ENCODE results near the gene COX17. TPM values are rescaled to one million over a fixed set of nuclear protein-coding genes. Genes with fewer than 3 reads are reported as not detected.
A peak's percentile ranks its signal among the peaks of the same experiment; 100 is the strongest.

COX17 gene
- total RNA-seq, 2 donors from 2014 or later, result 54.1 to 73.7 TPM

DNA sequence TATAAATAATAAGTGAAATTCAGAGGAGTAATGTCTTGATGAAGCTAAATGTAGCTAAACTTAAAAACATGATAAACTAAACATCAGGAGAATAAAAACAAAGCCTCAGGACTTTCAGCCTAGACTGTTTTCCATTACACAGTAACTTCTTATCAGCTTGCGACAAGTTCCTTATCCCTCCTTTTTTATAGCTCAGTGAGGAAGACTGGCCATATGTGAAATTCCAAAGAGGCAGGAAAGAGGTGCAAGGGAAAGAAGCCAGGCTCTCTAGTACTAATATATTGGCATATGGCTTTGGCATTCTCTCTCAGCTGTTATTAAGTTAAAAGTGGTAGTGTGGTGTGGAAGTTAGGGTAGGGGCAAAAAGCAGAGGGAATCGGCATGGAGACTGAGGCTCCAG lies 4.4 kb downstream of the COX17 start:
- peaks cover 4% of the 10 kb centered on the region for H3K4me1 ChIP-seq (ENCODE audit: control insufficient read depth, insufficient read depth, low read length)
- no peak overlapping the region for H3K4me3 ChIP-seq (ENCODE audit: low read length)
- no peak overlapping the region for H3K4me3 Mint-ChIP-seq
- TF ChIP-seq, protein P1, sequence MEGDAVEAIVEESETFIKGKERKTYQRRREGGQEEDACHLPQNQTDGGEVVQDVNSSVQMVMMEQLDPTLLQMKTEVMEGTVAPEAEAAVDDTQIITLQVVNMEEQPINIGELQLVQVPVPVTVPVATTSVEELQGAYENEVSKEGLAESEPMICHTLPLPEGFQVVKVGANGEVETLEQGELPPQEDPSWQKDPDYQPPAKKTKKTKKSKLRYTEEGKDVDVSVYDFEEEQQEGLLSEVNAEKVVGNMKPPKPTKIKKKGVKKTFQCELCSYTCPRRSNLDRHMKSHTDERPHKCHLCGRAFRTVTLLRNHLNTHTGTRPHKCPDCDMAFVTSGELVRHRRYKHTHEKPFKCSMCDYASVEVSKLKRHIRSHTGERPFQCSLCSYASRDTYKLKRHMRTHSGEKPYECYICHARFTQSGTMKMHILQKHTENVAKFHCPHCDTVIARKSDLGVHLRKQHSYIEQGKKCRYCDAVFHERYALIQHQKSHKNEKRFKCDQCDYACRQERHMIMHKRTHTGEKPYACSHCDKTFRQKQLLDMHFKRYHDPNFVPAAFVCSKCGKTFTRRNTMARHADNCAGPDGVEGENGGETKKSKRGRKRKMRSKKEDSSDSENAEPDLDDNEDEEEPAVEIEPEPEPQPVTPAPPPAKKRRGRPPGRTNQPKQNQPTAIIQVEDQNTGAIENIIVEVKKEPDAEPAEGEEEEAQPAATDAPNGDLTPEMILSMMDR (conservative IDR thresholded peaks at IDR 0.05), result no peak
- peaks cover 6% of the 10 kb centered on the region for H3K9me3 Mint-ChIP-seq
- WGBS, 2 experiments (ENCODE audit: insufficient coverage in 1 of 2, insufficient read length in 1 of 2), result 100% methylated on average over 2 of the region's 2 CpGs; no CpG with 5 or more reads in 1 of the 2 experiments
- H3K27me3 Mint-ChIP-seq (ENCODE audit: insufficient read depth), result no peaks in the 10 kb centered on the region
- no peak overlapping the region for H3K27ac Mint-ChIP-seq
- no peak overlapping the region for H3K27ac ChIP-seq (ENCODE audit: low read depth, low read length)
- no peak overlapping the region for H3K9ac ChIP-seq (ENCODE audit: extremely low read depth, low read length, poor library complexity, severe bottlenecking)
- no peaks in the 10 kb centered on the region for H3K27me3 ChIP-seq (ENCODE audit: control insufficient read depth, insufficient read depth, low read length, poor library complexity, severe bottlenecking)
- peaks cover 65% of the 10 kb centered on the region for H3K36me3 ChIP-seq (ENCODE audit: control insufficient read depth, insufficient read depth, low read length)
- peaks cover 32% of the 10 kb centered on the region for H3K4me1 Mint-ChIP-seq
- H3K9me3 ChIP-seq (ENCODE audit: control insufficient read depth, low read length), result peaks cover 12% of the 10 kb centered on the region
- DNase-seq, result no peak
- peaks cover 54% of the 10 kb centered on the region for H3K36me3 Mint-ChIP-seq (ENCODE audit: low read depth)

DNA sequence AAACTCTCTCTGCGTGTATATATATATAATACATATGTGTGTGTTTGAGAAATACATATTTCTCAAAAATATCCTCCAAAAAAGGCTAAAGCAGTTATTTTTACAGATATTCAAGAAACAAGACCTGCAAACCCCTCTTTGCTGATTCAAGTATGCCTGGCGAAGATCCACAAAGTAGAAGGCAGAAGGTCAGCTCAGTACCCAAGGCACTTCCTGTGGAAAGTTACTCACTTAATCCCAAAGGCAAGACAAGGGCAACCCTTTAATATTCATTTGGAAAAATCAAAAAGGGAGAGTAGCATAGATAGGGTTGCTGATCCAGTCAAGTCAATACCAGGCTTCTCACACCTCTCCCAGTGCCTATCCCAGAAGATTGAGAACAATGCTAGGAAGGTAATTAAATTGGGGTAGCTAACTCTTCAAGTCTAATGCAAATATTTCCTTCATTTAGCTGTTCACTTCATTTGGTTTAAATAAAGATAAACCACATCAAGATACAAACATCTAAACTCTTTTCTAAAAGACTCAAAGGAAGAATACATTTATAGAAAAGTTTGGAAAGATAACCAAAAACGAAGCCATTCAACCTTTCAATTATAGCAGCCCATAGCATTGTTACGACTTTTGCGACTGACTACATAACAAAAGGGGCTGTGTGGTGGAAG lies 7.2 kb downstream of the COX17 start:
- Histone ChIP-seq H3K4me1 (ENCODE audit: control insufficient read depth, insufficient read depth, low read length) (peaks cover 4% of the 10 kb centered on the region), H3K27ac (ENCODE audit: low read depth, low read length) (no peak overlapping the region), H3K27me3 (ENCODE audit: control insufficient read depth, insufficient read depth, low read length, poor library complexity, severe bottlenecking) (no peaks in the 10 kb centered on the region), H3K9ac (ENCODE audit: extremely low read depth, low read length, poor library complexity, severe bottlenecking) (no peak overlapping the region), H3K9me3 (ENCODE audit: control insufficient read depth, low read length) (peaks cover 9% of the 10 kb centered on the region), H3K4me3 (ENCODE audit: low read length) (peak overlapping the region; percentile 23), H3K36me3 (ENCODE audit: control insufficient read depth, insufficient read depth, low read length) (peaks cover 70% of the 10 kb centered on the region)
- H3K36me3 Mint-ChIP-seq (ENCODE audit: low read depth), result peaks cover 47% of the 10 kb centered on the region
- H3K27me3 Mint-ChIP-seq (ENCODE audit: insufficient read depth), result no peaks in the 10 kb centered on the region
- H3K27ac Mint-ChIP-seq, result no peak overlapping the region
- H3K4me1 Mint-ChIP-seq, result peaks cover 14% of the 10 kb centered on the region
- peaks cover 6% of the 10 kb centered on the region for H3K9me3 Mint-ChIP-seq
- DNase-seq, result no peak
- H3K4me3 Mint-ChIP-seq, result no peak overlapping the region
- WGBS, 2 experiments (ENCODE audit: insufficient coverage in 1 of 2, insufficient read length in 1 of 2), result 99 to 100% methylated on average over 1 to 4 of the region's 5 CpGs
- TF ChIP-seq, protein P1 (conservative IDR thresholded peaks at IDR 0.05), result no peak

DNA sequence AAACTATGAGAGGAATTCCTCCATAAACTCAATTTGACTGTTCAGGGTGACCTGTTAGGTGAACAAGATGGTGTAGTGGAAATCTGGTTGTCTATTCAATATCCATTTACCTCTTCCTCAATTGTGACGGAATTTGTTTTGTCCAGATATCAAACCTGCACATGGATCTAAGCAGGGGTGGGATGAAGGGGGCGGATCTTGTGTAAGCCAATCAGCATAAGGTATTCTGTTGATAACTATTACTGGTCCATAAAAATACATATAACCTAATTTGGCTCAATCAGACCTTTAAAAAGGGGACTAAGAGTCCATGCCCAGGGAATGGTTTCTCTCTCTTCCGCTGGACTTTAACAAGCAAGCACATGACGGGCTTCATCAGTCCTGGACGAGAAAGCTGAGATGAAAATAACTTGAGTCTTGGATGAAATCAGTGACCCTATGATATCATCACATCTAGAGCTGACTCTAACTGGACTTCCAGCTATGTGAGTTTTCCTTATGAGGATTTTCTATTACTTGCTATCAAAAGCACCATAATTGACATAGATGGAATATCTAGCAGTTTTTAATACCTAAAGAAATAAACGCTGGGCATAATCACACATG lies 11.1 kb downstream of the COX17 start:
- peaks cover 34% of the 10 kb centered on the region for H3K36me3 ChIP-seq (ENCODE audit: control insufficient read depth, insufficient read depth, low read length)
- peaks cover 12% of the 10 kb centered on the region for H3K4me1 Mint-ChIP-seq
- WGBS, 2 experiments (ENCODE audit: insufficient coverage in 1 of 2, insufficient read length in 1 of 2), result 73% methylated on average over 6 of the region's 6 CpGs; no CpG with 5 or more reads in 1 of the 2 experiments
- no peak overlapping the region for H3K4me3 ChIP-seq (ENCODE audit: low read length)
- peaks cover 15% of the 10 kb centered on the region for H3K36me3 Mint-ChIP-seq (ENCODE audit: low read depth)
- no peaks in the 10 kb centered on the region for H3K27me3 ChIP-seq (ENCODE audit: control insufficient read depth, insufficient read depth, low read length, poor library complexity, severe bottlenecking)
- H3K9me3 Mint-ChIP-seq, result no peaks in the 10 kb centered on the region
- H3K27me3 Mint-ChIP-seq (ENCODE audit: insufficient read depth), result no peaks in the 10 kb centered on the region
- TF ChIP-seq, protein P1 (conservative IDR thresholded peaks at IDR 0.05), result no peak
- H3K27ac Mint-ChIP-seq, result no peak overlapping the region
- H3K4me3 Mint-ChIP-seq, result no peak overlapping the region
- no peak for DNase-seq
- no peaks in the 10 kb centered on the region for H3K9me3 ChIP-seq (ENCODE audit: control insufficient read depth, low read length)
- H3K4me1 ChIP-seq (ENCODE audit: control insufficient read depth, insufficient read depth, low read length), result peaks cover 4% of the 10 kb centered on the region
- no peak overlapping the region for H3K9ac ChIP-seq (ENCODE audit: extremely low read depth, low read length, poor library complexity, severe bottlenecking)
- H3K27ac ChIP-seq (ENCODE audit: low read depth, low read length), result no peak overlapping the region

Data from endodermal cell (in vitro differentiated cells).